Small intestine (tissue), 7 donors: Measurements from ENCODE around the gene IGSF21. TPM values are rescaled to one million over a fixed set of nuclear protein-coding genes. Genes with fewer than 3 reads are reported as not detected.

Experiments
- DNase-seq, 2 donors: peaks; one replicate each; pipeline versions ENCODE4 v3.0.0 to v3.0.0-alpha.2; 2013
- FAIRE-seq: peaks from 2 replicates; lab custom pipeline; 2012; peaks lifted over from hg19 to GRCh38; lab: Jason Lieb, UNC
- H3K27ac ChIP-seq, 3 donors: one replicate each; pipeline ENCODE4 v1.5.1; 2013; ENCODE audit warnings: low read length in 2 of 3, mild to moderate bottlenecking in 2 of 3, control low read depth in 1 of 3, inconsistent platforms in 1 of 3, low read depth in 1 of 3, moderate library complexity in 1 of 3
- H3K27me3 ChIP-seq, 3 donors: one replicate each; pipeline ENCODE4 v1.6.1; 2013; ENCODE audit warnings: low read length in 3 of 3, inconsistent platforms in 1 of 3; ENCODE audit not compliant: control insufficient read depth in 3 of 3, insufficient read depth in 3 of 3
- H3K36me3 ChIP-seq, 3 donors: one replicate each; pipeline ENCODE4 v1.6.1; 2013; ENCODE audit warnings: low read length in 3 of 3, inconsistent platforms in 1 of 3, low read depth in 1 of 3, mild to moderate bottlenecking in 1 of 3, moderate library complexity in 1 of 3; ENCODE audit not compliant: control insufficient read depth in 3 of 3, insufficient read depth in 2 of 3
- H3K4me1 ChIP-seq, 3 donors: one replicate each; pipeline ENCODE4 v1.6.1; 2013; ENCODE audit warnings: low read length in 2 of 3, inconsistent platforms in 1 of 3, low read depth in 1 of 3, mild to moderate bottlenecking in 1 of 3, moderate library complexity in 1 of 3; ENCODE audit not compliant: control insufficient read depth in 3 of 3, insufficient read depth in 2 of 3
- H3K4me3 ChIP-seq, 3 donors: one replicate each; pipeline ENCODE4 v1.5.1; 2013; ENCODE audit warnings: low read length in 3 of 3, control low read depth in 1 of 3, inconsistent platforms in 1 of 3, low read depth in 1 of 3, mild to moderate bottlenecking in 1 of 3, moderate library complexity in 1 of 3
- H3K9me3 ChIP-seq, 2 donors: one replicate each; pipeline ENCODE4 v1.6.1; 2013; ENCODE audit warnings: low read depth in 1 of 2, low read length in 1 of 2; ENCODE audit not compliant: control insufficient read depth in 2 of 2, insufficient read depth in 1 of 2
- WGBS, 3 donors: extraction: QIAGEN DNeasy Blood & Tissue Kit; methylation state at CpG; one replicate each; pipeline ENCODE4 v1.1.7; 2013; 5-methylcytosine and 5-hydroxymethylcytosine counted together
- polyA plus RNA-seq, 4 donors: library from polyadenylated mRNA; stranded (reverse) in 3 of 4; unstranded in 1 of 4; fragments of 200-250 nt in 3 of 4; fragments of 120-200 nt in 1 of 4; gene quantifications; one replicate each; pipeline versions ENCODE4 v1.2.1 to v1.2.3, GENCODE V29; 2013
- donor health status: healthy with polysubstance abuse.
- donor health status: control.
- donor health status: control.
- donor health status: Bipolar disorder and iron deficiency.
- donor health status: healthy.

IGSF21 gene
- polyA plus RNA-seq, 4 donors: 0.18 to 0.38 TPM; not detected in 2

DNA sequence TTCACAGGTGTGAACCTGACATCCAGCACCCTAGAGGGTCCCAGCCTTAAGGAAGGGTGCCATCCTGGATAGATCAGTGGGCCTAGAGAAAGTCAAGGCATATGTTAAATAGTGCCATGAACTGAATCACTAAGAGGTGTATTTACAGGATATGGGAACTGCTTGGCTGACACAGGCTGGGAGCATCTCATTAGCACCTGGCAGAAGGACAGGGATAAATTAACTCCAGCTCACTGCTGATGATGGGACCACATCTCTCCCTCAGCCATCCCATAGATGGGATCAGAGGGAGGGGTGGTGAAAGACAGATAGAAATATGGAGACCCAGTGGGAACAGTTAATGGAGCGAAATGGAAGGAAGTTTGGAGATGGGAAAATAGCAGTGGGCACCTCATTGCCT lies 122.0 kb downstream of the IGSF21 start:
- FAIRE-seq (no peak), DNase-seq (no peak)
- Histone ChIP-seq H3K27ac (no peak overlapping the region), H3K4me1 (no peaks in the 10 kb centered on the region), H3K36me3 (no peaks in the 10 kb centered on the region), H3K9me3 (peaks cover 0 to 12% of the 10 kb centered on the region in 2 donors), H3K27me3 (peaks cover 0 to 4% (median 0%) of the 10 kb centered on the region in 3 donors), H3K4me3 (no peak overlapping the region)
- 71 to 88% (median 85%) methylated on average over 1 of the region's 1 CpG for WGBS, 3 donors

DNA sequence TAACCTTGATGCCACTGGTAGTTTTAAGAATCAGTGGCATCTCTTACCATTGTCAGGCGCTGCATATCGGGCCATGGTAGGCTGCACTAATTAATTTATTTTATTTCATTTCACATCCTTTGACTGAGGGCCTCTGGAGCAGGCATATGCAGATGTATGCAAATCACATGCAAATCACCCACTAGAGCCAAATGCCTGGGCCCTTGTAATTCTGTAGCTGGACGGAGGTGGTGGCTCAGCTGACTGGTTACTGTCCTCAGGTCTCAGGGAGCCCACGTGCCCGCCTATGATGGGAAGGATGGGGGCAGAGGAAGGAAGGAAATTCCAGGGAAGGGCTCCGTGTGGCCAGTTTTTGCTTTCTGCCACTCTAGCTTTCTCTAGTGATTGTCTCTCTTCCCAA lies 122.7 kb downstream of the IGSF21 start:
- no peak for DNase-seq
- Histone ChIP-seq H3K9me3 (peaks cover 0 to 12% of the 10 kb centered on the region in 2 donors), H3K4me3 (no peak overlapping the region), H3K4me1 (no peaks in the 10 kb centered on the region), H3K27ac (no peak overlapping the region), H3K36me3 (no peaks in the 10 kb centered on the region), H3K27me3 (peaks cover 0 to 4% (median 0%) of the 10 kb centered on the region in 3 donors)
- no peak for FAIRE-seq
- WGBS, 3 donors: 54 to 61% (median 55%) methylated on average over 6 of the region's 6 CpGs

DNA sequence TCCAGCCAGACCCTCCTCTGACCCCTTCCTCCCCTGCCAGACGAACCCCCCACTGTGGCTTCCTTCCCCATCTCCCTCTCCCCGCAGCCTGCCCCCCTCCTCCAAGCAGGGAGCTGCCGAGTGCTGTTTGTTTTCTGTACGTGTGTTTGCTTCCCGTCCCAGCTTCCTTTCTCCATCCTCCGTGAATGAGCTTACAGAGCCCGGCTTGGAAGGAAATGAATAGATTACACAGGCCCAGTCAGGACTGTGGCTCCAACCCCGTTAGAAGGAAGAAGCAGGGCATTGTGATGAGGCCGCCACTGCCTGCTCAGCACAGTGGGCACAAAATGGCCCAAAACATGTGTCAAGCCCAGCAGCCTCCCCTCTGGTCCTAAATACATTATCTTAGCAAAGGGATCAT lies 123.2 kb downstream of the IGSF21 start:
- no peak for FAIRE-seq
- H3K36me3 ChIP-seq: no peaks in the 10 kb centered on the region
- no peak overlapping the region for H3K4me3 ChIP-seq
- H3K27ac ChIP-seq: no peak overlapping the region
- no peaks in the 10 kb centered on the region for H3K4me1 ChIP-seq
- peaks cover 0 to 4% (median 0%) of the 10 kb centered on the region in 3 donors for H3K27me3 ChIP-seq
- peaks cover 0 to 12% of the 10 kb centered on the region in 2 donors for H3K9me3 ChIP-seq
- no peak for DNase-seq
- WGBS, 3 donors: 9 to 20% (median 15%) methylated on average over 7 to 9 of the region's 9 CpGs

DNA sequence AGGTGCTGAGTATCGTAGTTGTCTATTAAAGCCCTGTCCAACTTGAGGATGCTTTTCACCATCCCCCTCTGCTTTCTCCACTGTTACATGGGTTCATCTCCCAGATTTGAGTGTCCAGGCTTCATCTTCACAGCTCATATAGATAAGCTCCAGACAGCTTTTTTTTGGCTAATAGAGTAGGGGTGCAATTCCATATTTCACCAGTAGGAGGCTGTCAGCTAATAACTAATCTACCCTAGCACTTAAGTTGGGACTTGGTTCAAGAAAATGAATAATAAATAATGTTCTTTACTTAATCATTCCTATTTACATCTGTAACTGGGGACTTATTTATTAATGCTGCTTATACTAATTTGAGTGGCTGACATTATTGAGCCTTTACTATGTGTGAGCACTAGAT lies 124.5 kb downstream of the IGSF21 start:
- no peak for DNase-seq
- no peak for FAIRE-seq
- no peak overlapping the region for H3K4me3 ChIP-seq
- H3K9me3 ChIP-seq: peaks cover 0 to 12% of the 10 kb centered on the region in 2 donors
- no peak overlapping the region for H3K27ac ChIP-seq
- no peaks in the 10 kb centered on the region for H3K4me1 ChIP-seq
- 88 to 100% (median 98%) methylated on average over 1 of the region's 1 CpG for WGBS, 3 donors
- H3K36me3 ChIP-seq: no peaks in the 10 kb centered on the region
- H3K27me3 ChIP-seq: peaks cover 0 to 4% (median 0%) of the 10 kb centered on the region in 3 donors

DNA sequence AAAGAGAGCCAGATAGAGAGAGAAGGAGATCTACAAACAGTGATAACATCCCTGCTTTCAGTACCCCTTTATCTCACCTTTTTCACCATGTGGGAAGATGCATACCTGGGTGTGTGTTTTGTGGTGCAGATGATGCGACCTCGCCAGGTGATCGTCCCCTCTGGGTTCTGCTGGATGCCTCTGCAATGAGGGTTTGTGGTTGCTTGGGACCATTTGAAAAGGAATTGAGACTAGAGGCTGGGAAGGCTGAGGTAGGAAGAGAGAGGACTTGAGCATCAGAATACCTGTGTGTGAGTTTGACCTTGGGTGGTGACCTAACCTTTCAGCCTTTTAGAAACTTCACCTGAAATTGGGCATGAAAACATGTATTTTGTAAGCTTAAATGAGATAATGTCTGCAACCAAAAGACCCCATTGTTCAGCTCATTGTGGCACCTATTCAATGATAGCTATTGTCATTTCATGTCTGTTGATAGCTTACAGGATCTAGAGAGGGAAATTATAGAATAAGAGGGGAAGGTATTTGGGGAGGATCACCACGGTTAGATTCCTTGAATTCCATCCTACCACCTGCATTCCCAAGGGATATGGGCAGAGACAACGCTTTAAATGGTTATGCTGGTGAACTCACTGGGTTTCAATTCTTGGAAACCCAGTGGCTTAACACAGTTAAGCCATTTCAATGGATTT lies 125.7 kb downstream of the IGSF21 start:
- Histone ChIP-seq H3K4me3 (no peak overlapping the region), H3K36me3 (no peaks in the 10 kb centered on the region), H3K27ac (no peak overlapping the region), H3K9me3 (peaks cover 0 to 12% of the 10 kb centered on the region in 2 donors), H3K4me1 (no peaks in the 10 kb centered on the region), H3K27me3 (peaks cover 0 to 7% (median 0%) of the 10 kb centered on the region in 3 donors)
- DNase-seq (no peak), FAIRE-seq (no peak)
- WGBS, 3 donors: 60 to 77% (median 75%) methylated on average over 5 of the region's 5 CpGs

DNA sequence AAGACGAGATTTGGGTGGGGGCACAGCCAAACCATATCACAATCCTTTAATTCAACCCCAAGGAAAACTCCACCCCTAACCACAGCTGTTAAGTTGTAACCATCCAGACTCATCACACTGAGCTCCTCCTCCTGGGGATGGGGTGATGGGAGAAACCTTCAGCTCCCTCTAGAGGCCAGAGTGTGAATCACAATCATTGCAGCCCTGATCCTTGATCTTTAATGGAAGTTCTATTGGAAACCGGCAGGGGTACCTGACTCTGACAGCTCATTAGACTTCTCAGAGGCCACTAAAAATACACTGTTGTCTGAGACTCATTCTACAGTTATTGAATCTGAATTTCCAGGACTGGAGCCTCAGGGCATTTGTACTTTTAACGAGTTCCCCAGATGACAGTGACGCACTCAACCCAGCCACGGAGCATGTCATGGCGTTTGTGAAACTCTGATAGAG lies 127.2 kb downstream of the IGSF21 start:
- Histone ChIP-seq H3K27ac (no peak overlapping the region), H3K9me3 (peaks cover 0 to 12% of the 10 kb centered on the region in 2 donors), H3K27me3 (peaks cover 0 to 7% (median 0%) of the 10 kb centered on the region in 3 donors), H3K4me3 (no peak overlapping the region), H3K4me1 (no peaks in the 10 kb centered on the region), H3K36me3 (no peaks in the 10 kb centered on the region)
- FAIRE-seq (no peak), DNase-seq (peak; percentile 32 to 36)
- 61 to 72% (median 67%) methylated on average over 6 of the region's 6 CpGs for WGBS, 3 donors

DNA sequence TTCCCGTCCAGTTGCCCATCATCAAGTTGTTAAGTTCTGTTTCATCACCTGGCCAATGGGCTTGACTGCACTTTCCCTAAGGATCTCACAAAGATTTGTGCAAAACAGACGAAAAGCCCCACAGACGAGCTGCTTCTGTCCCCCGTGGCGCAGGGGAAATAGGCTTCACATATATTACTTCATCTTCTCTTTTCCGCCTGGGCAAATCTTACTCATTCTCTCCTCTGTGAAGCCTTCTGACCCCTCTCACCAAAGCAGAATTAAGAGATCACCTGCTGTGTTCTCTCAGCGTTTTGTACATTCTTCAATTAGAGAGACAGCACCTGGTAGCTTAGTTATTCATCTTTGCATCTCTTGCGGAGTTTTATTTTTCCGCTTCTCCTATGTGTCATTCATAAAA lies 129.8 kb downstream of the IGSF21 start:
- Histone ChIP-seq H3K9me3 (no peaks in the 10 kb centered on the region), H3K27ac (no peak overlapping the region), H3K4me1 (no peaks in the 10 kb centered on the region), H3K4me3 (no peak overlapping the region), H3K27me3 (peaks cover 0 to 3% (median 0%) of the 10 kb centered on the region in 3 donors), H3K36me3 (no peaks in the 10 kb centered on the region)
- no peak for DNase-seq
- FAIRE-seq: no peak
- 59 to 76% (median 65%) methylated on average over 9 of the region's 9 CpGs for WGBS, 3 donors

DNA sequence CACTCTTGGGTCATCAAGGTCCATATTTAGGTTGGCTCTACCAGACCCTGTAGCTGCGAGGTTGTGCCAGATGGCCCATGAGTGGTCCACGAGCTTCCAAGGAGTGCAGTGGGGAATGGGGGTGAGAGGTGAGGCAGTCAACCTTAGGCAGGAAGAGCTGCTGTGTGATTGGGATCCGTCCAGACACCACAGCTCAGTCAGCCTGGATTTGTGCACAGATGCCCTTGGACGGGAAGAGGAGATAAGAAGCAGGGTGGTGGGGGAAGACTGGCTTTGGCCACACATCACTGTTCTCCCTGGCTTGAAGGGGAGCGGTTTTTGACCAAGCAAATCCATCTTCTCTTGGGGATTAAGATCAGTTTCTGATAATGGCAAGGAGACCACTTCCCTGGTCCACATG lies 130.6 kb downstream of the IGSF21 start:
- Histone ChIP-seq H3K36me3 (no peaks in the 10 kb centered on the region), H3K27ac (no peak overlapping the region), H3K27me3 (peaks cover 0 to 3% (median 0%) of the 10 kb centered on the region in 3 donors), H3K9me3 (no peaks in the 10 kb centered on the region), H3K4me1 (no peaks in the 10 kb centered on the region), H3K4me3 (no peak overlapping the region)
- DNase-seq: no peak
- no peak for FAIRE-seq
- 39 to 50% (median 45%) methylated on average over 5 of the region's 5 CpGs for WGBS, 3 donors
